NCI-H524 (cell line): ENCODE results near the gene NAT10.
A peak's percentile ranks its signal among the peaks of the same experiment; 100 is the strongest.
"Not testable (repeated sequence)": the region's sequence is repeated elsewhere in the genome, so short reads cannot be mapped to it uniquely, and the experiment has no call there.

Experiments
- DNase-seq, 2 experiments: peaks; one replicate each; lab custom pipeline; 2025; lab: John Stamatoyannopoulos, UW

Gene NAT10

DNA sequence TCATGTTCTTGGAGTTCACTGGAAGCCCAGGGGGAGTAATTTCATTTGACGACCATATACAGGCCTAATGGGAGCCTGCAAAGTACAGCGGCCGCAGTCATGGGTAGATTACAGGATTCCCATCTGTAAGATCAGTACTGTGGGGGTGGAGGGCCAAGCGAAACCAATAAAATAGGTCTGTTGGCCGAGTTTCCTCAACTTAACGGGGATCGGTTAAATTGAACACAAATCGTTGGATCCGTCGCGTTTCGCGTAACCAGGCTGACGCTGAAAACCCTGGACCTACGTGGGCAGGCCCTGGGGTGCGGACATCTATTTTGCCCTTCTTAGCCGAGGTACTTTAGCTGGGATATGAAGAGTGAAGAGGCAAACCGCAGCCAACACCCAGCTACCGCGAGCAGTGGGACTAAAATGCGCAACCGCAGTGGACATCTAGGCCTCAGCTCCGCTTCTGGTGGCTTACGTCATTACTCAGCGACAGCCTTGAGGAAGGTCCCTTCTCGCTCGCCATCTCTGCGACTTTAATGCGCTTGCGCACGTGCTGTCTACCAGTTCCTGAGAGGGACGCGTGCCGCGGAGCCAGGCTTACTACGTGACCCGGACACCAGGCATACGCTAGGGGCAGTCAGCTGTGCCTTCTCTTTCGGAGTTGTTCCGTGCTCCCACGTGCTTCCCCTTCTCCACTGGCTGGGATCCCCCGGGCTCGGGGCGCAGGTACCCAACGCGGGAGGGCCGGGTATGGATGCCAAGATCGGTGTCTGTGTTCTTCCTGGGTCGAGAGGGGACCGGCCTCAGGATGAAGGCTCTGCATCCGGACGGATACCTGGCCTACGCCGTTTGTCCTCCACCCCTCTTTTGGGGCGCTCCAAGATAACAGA is at the start of gene NAT10:
NAT10 (plus strand) TSS at position 551 of the 878 bp plus-strand sequence. CDS start 2,597 bp downstream, outside the sequence.
- peak; percentile 96 to 97 for DNase-seq

- no peak for DNase-seq
Observed at GRCh38 chr11:34056672-34057071, 48.8 kb upstream of the NAT10 start.

- DNase-seq = no peak
Observed at GRCh38 chr11:34063061-34063795, 42.2 kb upstream of the NAT10 start.

DNA sequence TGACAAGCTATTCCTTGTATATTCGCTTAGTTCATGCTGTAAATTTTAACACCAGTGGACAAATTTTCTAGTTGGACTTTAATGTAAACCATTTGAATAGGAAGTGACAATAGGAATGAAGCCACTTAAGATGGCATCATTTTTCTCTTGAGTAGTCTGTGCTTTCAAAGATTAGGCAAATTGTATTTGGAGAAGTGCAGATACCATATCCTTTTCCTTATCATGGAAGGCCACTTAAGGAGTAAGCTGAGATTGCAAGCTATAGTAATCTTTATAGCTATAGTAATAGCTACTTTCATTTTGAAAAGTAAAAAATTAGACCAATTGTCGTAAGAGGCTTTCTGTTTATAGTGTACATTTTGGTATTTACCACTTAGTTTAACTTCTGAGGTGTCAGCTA is 41.1 kb upstream of the NAT10 start:
- DNase-seq = no peak

- DNase-seq = no peak
Observed at GRCh38 chr11:34065505-34066203, 39.8 kb upstream of the NAT10 start.

- not testable (repeated sequence) for DNase-seq
Observed at GRCh38 chr11:34066766-34067165, 38.7 kb upstream of the NAT10 start.

DNA sequence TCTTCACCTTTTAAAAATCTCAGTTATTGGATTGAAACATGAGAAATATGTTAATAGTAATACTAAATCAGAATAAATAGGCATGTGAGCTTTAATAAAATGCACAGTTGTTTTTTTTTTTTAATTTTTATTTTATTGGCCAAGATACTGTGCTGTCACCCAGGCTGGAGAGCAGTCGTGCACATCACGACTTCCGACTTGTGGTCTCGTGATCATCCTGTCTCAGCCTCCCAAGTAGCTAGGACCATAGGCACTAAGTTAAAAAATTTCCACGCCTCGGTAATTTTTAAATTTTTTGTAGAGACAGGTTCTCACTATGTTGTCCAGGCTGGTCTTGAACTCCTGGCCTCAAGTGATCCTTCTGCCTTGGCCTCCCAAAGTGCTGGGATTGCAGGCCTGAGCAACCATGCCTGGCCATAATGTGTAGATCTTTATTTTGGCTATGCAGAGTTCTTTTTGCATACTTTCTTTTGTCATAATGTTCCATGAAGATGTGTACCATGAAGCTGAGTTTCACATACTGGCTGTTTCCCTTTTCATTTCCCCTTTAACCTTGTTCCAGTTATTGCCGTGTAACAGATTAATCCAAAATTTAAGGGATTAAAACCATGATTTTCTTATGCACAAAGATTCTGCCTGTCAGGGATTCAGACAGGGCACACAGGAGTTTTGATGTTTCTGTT is 37.9 kb upstream of the NAT10 start:
- DNase-seq = no peak

DNA sequence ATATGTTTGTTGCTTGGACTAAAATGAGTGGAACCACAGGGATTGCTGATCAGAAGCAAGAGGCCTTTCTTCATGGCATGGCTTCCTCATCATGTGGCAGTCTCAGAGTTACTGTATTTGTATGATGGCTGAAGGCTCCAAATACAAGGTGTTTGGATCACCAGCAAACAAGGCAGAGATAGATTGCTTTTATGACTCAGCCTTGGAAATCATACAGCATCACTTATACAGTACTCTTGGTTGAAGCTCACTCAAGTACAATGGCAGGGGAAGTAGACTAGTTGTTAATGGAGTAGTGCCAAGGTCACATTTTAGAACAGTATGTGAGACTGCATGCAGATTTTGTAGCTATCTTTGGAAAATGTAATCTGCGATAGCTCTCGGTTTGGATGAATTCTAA is 37.3 kb upstream of the NAT10 start:
- DNase-seq = no peak

DNA sequence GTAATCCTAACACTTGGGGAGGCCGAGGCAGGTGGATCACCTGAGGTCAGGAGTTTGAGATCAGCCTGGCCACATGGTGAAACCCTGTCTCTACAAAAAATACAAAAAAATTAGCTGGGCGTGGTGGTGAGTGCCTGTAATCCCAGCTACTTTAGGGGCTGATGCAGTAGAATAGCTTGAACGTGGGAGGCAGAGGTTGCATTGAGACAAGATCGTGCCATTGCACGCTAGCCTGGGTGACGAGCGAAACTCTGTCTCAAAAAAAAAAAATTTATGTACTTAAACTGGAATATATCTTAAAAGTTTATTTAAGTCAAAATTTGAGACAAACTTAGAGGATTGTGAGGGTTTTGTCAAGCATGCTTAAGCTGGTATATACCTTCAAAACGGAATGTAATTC is 34.1 kb upstream of the NAT10 start:
- DNase-seq = not testable (repeated sequence)

DNA sequence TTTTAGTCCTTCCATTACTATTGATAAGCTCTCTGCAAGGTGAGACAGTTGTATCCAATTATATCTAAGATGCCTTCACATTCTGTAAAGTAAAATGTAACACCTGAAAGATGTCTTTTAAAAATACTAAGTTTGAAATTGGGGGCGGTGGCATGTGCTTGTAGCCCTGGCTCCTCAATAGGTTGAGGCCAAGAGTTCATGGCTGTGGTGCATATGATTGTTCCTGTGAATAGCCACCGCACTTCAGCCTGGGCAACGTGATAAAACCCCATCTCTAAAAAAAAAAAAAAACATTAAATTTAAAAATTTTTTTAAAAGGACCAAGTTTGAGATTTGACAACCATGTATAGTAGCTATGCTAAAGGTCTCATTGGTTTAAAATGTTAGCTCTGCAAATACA is 33.4 kb upstream of the NAT10 start:
- no peak for DNase-seq

DNA sequence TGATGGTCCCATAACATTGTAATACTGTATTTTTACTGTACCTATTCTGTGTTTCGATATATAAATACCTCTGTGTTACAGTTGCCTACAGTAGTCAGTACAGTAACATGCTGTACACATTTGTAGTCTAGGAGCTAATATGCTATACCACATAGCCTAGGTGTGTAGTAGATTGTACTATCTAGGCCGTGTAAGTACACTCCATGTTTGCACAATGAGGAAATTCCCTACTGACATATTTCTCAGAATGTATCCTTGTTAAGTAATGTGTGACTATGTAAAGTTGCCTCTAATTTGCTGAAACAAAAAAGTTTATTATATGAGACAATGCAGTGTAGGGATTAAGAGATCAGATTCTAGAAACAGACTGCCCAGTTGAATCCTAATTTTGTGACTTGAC is 32.6 kb upstream of the NAT10 start:
- DNase-seq = no peak

DNA sequence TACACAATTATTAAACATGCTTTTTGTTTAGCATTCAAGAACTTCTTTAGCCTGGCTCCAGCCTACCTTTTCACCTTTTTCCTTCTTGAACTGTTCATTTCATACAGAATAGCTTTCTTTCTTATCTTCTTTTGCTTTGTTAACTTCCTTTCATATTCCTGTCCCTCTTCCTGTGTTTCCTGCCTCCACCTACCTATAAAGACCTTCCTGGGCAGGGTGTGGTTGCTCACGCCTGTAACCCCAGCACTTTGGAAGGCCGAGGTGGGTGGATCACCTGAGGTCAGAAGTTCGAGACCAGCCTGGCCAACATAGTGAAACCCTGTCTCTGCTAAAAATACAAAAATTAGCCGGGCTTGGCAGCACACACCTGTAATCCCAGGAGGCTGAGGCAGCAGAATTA is 31.0 kb upstream of the NAT10 start:
- no peak for DNase-seq

GRCh38 chr11:34075178-34075820 is 30.1 kb upstream of the NAT10 start:
- DNase-seq = no peak

DNA sequence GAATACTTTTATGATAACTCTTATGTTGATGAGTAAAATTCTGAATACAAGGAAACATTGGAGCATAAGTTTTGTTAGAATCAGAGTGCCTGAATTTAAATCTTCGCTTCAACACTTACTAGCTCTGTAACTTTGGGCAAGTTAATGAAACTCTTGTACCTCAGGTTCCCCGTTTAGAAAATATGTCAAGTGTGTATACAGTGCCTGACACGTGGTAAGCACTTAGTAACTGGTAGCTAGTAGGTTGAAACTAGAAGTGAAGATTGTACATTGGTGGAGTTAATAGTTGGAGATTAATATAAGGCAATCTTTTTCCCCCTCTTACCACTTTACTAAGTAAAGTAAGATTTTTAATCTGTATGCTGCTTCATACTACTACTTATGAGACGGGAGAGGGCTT is 24.8 kb upstream of the NAT10 start:
- DNase-seq = no peak

- no peak for DNase-seq
Observed at GRCh38 chr11:34084637-34085036, 20.8 kb upstream of the NAT10 start.

DNA sequence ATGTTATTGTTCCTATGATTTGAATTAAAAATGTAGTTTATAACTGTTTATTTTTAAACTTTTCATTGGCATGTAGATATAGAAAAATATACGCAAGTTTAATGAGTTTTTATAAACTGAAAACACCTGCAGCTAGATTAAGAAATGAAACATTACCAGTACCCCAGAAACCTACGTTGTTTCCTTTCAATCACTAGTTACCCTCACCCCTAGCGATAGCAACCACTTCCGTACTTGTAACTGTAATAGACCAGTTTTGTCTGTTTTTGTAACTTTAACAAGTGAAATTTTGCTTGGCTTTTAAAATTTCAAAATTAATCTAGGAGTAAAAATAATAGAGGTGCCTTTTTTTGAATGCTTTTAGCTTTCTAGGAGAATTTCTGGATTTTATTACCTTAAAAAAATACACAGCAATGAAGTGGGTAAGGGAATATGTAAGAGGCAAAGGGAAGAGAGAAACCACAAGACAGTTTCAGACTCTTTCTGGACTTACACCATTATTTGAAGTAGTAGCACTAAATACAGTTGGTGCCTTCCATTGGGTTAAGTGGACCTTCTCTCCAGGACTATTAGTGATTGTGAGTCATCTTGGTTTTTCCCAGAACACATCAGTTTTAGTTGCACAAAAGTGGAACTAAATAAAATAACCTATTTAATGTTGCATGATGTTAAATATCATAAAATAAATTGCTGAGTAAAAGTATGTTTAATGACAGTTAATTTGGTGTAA is 18.7 kb upstream of the NAT10 start:
- DNase-seq = no peak

DNA sequence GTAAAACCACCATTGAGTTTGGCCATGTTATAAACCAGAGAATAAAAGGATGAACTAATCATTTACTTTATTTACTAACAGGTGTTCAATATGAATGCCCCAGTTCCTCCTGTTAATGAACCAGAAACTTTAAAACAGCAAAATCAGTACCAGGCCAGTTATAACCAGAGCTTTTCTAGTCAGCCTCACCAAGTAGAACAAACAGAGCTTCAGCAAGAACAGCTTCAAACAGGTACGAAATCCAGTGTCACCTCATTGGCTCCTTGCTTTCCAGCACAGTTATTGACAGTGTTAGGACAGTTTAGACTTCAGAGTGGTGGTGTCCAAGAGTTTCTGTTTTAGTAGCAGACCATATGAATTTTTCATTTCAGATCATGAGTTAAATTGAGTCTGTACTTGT is 13.6 kb upstream of the NAT10 start:
- no peak for DNase-seq

GRCh38 chr11:34094900-34095299 is 10.5 kb upstream of the NAT10 start:
- not testable (repeated sequence) for DNase-seq

DNA sequence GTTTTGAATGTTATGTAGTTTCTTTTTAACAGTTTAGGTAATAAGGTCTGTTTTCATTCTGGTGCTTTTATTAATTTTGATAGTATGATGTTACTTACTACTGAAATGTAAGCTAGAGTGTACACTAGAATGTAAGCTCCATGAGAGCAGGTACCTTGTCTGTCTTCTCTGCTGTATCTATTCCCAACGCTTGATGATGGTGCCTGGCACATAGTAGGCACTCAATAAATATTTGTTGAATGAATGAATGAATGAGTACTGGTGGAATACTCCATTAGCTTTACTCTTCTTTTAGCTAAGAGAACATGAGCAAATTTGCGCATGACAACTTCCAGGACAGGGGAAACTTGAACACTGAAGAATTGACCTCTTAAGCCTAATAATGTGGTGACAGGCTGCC is 6.6 kb upstream of the NAT10 start:
- DNase-seq = no peak

DNA sequence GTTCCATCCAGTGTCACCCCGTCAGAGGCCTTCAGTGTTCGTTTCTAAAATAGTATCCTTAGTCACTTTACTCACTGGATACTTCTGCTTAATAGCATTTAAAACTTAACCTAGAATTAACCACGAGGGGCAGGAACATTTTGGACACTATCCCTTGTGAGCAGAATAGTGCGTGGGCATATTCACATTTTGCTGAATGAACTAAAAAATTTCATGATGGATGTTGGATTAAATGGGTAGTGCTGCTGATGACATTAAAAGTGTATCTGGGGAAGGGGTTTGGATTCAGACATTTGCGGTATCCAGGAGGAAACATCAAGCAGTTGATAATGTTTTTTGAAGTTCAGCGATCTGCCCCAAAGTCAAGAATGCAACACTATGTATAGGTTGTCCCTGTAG is 750 bp upstream of the NAT10 start:
- DNase-seq = no peak

DNA sequence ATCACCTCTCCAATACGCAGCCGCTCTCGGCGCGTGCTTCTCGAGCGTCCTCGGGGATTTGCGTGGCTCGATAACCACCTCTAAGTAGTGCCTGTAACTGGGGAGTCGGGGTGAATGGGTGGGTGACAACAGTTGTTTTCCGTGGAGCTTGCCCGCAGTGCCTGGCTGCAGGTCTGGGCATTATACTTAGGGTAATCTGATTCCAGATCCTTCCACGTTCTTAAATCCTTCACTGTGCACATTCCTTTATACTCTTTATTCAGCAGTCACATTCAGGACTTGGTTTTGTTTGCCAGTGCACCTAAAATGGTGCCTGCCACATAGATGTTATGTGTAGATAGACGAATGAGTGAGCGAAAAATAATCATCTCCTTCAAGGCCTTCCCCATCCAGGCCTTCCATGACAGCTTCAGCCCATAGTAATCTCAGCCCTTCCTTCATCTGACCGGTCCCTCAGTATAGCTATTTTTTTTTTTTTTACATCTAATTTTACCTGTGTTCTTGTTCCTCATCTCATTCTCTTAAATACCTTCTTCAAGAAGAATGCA is 602 bp downstream of the NAT10 start:
- peak in 1 of 2 experiments; percentile 54 for DNase-seq
